GM10266 (cell line): Measurements from ENCODE around the gene COMMD7.

ENCODE experiments used
- DNase-seq: peaks from one replicate; pipeline ENCODE4 v3.0.0; 2012; ENCODE audit errors: extremely low spot score
- TF ChIP-seq, protein P1 (sequence below): IDR thresholded peaks from 2 replicates; pipeline ENCODE4 v1.5.1; 2012; ENCODE audit warnings: mild to moderate bottlenecking, low read depth; ENCODE audit not compliant: control insufficient read depth, insufficient read depth; ENCODE audit errors: missing control alignments

Gene COMMD7

DNA sequence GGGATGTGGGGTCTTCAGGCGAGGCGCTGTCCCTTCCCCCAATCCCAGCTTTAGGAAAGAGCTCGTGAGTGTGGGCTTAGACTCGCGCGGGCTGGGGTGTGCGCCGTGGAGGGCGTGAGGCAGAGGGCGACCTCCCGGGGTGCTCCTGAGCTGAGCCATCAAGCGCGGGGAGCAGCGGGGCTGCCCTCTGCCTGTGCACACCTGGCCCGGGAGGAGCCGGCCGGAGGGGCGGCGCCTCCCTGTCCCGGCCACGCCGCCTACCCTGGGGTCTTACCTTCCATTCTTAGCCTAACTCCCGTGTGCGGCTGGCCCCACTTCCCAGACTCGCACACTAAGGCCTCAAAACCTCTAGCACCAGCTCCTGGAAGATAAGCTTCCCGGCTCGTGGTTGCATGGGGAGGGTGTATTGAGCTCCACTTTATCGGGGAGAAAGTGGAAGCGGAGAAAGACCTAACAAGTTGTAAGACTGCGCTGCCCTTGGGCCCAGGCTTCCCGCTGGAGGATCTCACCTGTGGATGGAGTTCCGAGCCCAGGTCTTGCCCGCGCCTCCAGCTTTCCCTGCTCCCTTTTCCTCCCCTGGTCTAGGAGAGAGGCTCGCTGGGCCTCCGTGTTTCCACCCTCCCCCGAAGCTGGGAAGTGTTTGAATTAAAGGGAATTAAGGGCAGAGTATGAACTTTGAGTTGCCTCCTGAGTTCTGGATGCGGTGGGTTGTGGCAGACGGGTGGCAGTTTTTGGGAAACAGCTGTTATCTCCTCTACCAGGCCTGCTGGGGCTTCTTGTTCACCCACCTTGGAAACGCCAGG is 20.1 kb upstream of the COMMD7 start:
- DNase-seq: peak; percentile 47
- TF ChIP-seq, protein P1, sequence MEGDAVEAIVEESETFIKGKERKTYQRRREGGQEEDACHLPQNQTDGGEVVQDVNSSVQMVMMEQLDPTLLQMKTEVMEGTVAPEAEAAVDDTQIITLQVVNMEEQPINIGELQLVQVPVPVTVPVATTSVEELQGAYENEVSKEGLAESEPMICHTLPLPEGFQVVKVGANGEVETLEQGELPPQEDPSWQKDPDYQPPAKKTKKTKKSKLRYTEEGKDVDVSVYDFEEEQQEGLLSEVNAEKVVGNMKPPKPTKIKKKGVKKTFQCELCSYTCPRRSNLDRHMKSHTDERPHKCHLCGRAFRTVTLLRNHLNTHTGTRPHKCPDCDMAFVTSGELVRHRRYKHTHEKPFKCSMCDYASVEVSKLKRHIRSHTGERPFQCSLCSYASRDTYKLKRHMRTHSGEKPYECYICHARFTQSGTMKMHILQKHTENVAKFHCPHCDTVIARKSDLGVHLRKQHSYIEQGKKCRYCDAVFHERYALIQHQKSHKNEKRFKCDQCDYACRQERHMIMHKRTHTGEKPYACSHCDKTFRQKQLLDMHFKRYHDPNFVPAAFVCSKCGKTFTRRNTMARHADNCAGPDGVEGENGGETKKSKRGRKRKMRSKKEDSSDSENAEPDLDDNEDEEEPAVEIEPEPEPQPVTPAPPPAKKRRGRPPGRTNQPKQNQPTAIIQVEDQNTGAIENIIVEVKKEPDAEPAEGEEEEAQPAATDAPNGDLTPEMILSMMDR: no peak

GRCh38 chr20:32762754-32763201 is 19.5 kb upstream of the COMMD7 start:
- TF ChIP-seq, protein P1: no peak
- peak; percentile 57 for DNase-seq

DNA sequence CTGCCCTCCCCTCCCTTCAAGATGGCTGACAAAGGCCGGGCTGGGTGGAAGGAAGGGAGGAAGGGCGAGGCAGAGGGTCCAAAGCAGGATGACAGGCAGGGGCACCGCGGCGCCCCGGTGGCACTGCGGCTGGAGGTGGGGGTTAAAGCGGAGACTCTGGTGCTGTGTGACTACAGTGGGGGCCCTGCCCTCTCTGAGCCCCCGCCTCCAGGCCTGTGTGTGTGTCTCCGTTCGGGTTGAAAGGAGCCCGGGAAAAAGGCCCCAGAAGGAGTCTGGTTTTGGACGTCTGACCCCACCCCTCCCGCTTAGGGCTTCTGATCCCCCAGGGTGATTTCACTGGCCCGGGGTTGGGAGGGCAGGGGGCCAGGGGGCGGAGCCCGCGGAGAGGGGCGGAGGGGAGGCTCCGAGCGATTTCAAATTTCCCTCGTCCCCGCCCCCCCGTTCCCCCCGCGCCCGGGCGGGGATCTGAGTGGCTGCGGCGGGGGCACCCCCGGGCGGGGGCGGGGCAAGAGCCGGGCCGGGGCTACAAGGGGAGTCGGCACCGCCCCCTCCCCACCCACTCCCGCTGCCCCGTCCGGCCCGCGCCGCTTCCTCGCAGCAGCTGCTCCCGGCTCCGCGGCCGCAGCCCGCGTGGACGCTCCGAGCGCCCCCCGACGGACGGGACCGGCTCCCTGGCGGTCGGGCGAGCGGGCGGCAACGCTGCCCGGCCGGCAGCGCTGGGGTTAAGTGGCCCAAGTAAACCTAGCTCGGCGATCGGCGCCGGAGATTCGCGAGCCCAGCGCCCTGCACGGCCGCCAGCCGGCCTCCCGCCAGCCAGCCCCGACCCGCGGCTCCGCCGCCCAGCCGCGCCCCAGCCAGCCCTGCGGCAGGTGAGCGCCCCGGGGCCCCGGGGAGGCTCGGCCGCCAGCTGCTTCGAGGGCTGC is 18.8 kb upstream of the COMMD7 start, which contains the start of gene DNMT3B:
Gene DNMT3B (plus strand): TSS at position 555 of the 923 bp plus-strand sequence. CDS start 17,939 bp downstream, outside the sequence.
- TF ChIP-seq, protein P1: peak; percentile 35
- peak; percentile 91 for DNase-seq

GRCh38 chr20:32761417-32761830 is 18.2 kb upstream of the COMMD7 start:
- DNase-seq: no peak
- TF ChIP-seq, protein P1: no peak

GRCh38 chr20:32756156-32756555 is 12.9 kb upstream of the COMMD7 start:
- no peak for DNase-seq
- TF ChIP-seq, protein P1: no peak

DNA sequence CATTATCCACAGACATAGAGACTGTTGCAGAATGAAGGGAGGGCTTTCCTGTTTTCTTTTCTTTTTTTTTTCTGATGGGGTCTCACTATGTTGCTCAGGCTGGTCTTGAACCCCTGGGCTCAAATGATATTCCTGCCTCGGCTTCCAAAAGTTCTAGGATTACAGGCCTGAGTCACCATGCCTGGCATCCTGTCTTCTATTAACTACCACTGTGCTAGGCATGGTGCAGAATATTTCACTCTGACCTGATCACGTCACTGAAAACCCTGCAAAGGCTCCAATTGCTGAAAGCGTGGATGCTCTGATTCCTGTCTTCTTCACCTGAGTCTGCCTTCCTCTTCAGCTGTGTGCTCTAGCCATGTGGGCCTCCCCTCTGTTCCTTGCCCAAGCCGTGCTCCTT is 10.5 kb upstream of the COMMD7 start:
- TF ChIP-seq, protein P1: no peak
- DNase-seq: no peak
